ENCODE results near the gene HOOK2. TPM values are rescaled to one million over a fixed set of nuclear protein-coding genes. Genes with fewer than 3 reads are reported as not detected.
A peak's percentile ranks its signal among the peaks of the same experiment; 100 is the strongest.
"Not testable (repeated sequence)": the region's sequence is repeated elsewhere in the genome, so short reads cannot be mapped to it uniquely, and the experiment has no call there.

HOOK2 gene
- total RNA-seq, 2 donors from 2014 or later, result 38.8 to 41.0 TPM

DNA sequence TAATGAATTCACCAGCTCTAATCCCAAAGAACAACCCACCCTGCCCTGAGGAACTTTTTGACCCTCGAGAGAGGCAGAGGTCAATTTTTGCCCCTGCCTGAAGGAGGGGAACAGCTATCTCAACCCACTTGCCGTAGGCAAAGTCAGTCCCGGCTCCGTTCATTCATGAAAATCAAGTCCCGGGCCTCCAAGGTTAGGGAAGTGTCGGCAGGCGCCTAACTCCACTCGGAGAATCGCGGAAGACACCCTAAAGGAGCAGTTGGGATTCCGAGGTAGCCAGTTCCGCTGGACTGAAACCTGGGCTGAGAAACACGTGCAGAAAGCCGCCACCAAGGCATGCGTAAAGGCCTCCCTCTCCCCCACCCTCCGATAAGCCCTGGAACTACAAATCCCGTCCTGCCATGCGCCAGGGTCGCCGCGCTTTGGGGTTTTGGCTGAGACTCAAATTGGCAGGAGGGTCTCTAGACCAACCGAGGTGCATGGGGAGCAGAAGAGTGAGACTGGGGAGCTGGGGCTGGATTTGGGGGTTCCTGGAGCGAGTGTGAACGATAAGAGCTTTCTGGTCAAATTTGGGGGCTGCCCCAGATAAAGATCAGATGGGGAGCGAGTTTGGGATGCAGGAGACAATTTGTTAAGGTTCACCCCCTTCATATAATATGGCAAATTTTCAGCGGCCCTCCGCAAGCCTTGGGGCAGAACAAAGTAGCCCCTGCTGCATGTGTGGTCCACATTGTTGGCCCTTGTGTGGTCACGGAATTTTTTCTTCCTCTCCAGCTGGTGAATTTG lies 51.5 kb downstream of the HOOK2 start, which contains the start of gene TNPO2:
Gene TNPO2 (minus strand): TSS at position 292 of the 786 bp plus-strand sequence. CDS start 2,955 bp downstream, outside the sequence.
- H3K4me1 Mint-ChIP-seq (ENCODE audit: low read depth), result peaks cover 38% of the 10 kb centered on the region
- peak within 1 kb of the TSS; percentile 75 for H3K27ac Mint-ChIP-seq
- DNase-seq, result peak; percentile 72 to 78
- peaks cover 8 to 24% of the 10 kb centered on the region in 2 donors for H3K36me3 Mint-ChIP-seq (ENCODE audit: insufficient read depth in 2 of 2)
- no peaks in the 10 kb centered on the region for H3K9me3 Mint-ChIP-seq
- H3K27me3 Mint-ChIP-seq (ENCODE audit: low read depth), result no peaks in the 10 kb centered on the region
- H3K4me3 Mint-ChIP-seq, result peak within 1 kb of the TSS; percentile 94 to 99
- ATAC-seq (replicated peaks in 1 of 2), result peak; percentile 49 to 59

DNA sequence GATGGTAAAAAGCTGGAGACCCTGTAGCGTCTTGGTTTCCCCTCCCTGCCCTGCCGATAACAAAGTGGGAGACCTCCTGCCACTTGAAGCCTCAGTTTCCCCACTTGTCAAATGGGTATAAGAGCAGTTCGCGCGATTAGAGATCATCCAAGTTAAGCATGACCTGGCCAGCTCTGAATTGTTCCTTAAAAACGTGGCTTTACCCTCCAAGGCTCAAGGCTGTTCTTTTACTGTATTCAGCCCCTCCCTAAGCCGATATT lies 52.0 kb downstream of the HOOK2 start:
- Mint-ChIP-seq H3K27me3 (ENCODE audit: low read depth) (no peaks in the 10 kb centered on the region), H3K27ac (peak overlapping the region; percentile 75), H3K4me1 (ENCODE audit: low read depth) (peaks cover 43% of the 10 kb centered on the region), H3K4me3 (peak overlapping the region; percentile 94 to 99), H3K9me3 (no peaks in the 10 kb centered on the region), H3K36me3 (ENCODE audit: insufficient read depth in 2 of 2) (peaks cover 8 to 23% of the 10 kb centered on the region in 2 donors)
- ATAC-seq (replicated peaks in 1 of 2), result no peak
- DNase-seq, result no peak

DNA sequence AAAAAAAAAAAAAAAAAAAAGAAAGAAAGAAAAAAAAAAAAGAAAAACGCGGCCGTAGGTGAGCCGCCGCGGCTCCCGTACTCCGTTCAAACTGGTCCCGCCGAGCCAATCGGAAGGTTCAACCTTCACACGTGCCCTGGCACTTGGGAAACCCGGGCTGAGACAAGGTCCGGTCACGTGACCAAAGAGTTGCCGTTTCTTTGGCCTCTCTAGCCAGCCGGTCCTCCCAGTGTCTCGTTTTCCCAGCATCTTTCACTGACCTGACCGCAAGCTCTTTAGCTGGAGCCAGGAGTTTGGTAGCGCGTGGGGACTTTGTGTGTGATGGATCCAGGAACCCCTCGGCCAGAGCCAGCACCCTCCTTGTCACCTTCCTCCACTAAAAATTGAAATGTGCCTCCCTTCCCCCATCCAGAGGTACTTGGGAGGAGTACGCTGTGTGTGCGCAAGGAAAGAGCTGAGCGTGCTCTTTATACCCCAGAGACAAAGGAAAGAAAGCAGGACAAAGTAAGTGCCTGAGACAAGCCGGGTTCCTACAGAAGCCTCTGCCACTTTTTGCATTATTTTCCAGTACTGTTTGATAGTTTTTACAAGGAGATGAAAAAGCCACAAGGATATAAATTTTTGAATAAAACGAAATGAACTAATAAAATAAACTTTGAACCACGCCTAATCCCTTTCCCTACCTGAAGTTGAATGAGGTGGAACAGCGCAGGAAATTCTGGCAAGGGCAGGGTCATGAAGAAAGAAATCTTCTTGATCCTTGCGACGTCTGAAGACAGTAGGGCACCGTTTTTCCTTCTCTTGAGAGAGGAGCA lies 52.6 kb downstream of the HOOK2 start:
- Mint-ChIP-seq H3K36me3 (ENCODE audit: insufficient read depth in 2 of 2) (peaks cover 8 to 20% of the 10 kb centered on the region in 2 donors), H3K4me1 (ENCODE audit: low read depth) (peaks cover 45% of the 10 kb centered on the region), H3K27me3 (ENCODE audit: low read depth) (no peaks in the 10 kb centered on the region), H3K9me3 (no peaks in the 10 kb centered on the region), H3K27ac (peak overlapping the region; percentile 75), H3K4me3 (peak overlapping the region; percentile 94 to 99)
- ATAC-seq (replicated peaks in 1 of 2) (peak; percentile 90), DNase-seq (peak; percentile 92 to 97)

DNA sequence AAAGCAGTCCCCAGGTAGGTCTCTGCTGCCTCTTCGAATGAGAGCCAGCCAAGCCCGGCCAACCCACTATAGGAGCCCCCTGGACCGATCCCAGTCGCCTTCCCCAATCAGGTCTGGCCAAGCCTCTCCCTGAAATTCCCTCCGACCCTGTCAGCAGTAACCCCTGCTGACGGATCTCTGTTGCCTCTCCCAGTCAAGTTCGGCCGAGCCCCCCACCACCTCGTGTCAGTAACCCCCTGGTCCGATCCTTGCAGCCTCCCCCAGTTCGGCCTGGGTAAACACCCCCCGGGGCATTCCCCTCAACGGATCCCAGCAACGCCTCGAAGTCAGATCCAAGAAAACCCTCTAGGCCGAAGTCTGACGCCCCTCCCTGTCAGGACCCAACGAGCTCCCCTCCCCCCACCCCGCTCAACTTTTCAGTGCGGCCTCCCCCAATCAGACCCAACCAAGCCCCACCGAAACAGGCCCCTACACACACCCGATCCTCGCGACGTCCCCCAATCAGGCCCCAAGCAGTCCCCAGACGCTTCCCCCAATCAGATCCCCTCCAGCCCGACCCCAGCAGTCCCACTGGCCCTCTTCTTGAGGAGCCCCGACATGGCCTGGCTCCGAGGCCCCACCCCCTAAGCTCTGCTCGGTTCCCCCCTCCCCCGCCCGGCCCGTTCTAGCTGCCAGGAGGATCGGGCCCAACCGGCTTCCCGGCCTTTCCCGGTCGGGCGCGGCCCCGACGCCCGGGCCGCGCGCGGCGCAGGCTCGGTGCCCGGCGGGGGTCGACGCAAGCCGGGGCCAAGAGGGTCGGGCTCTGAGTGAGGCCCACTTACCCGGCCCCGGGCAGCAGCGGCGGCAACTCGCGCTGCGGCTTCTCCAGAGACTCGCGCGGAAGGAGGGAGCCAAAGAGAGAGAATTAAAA lies 53.4 kb downstream of the HOOK2 start:
- Mint-ChIP-seq H3K27me3 (ENCODE audit: low read depth) (no peaks in the 10 kb centered on the region), H3K4me1 (ENCODE audit: low read depth) (peaks cover 50% of the 10 kb centered on the region), H3K27ac (peak overlapping the region; percentile 97), H3K4me3 (peak overlapping the region; percentile 96 to 99), H3K36me3 (ENCODE audit: insufficient read depth in 2 of 2) (peaks cover 8 to 18% of the 10 kb centered on the region in 2 donors), H3K9me3 (no peaks in the 10 kb centered on the region)
- ATAC-seq (replicated peaks in 1 of 2), result peak; percentile 62 to 67
- DNase-seq, result peak; percentile 65 to 76

DNA sequence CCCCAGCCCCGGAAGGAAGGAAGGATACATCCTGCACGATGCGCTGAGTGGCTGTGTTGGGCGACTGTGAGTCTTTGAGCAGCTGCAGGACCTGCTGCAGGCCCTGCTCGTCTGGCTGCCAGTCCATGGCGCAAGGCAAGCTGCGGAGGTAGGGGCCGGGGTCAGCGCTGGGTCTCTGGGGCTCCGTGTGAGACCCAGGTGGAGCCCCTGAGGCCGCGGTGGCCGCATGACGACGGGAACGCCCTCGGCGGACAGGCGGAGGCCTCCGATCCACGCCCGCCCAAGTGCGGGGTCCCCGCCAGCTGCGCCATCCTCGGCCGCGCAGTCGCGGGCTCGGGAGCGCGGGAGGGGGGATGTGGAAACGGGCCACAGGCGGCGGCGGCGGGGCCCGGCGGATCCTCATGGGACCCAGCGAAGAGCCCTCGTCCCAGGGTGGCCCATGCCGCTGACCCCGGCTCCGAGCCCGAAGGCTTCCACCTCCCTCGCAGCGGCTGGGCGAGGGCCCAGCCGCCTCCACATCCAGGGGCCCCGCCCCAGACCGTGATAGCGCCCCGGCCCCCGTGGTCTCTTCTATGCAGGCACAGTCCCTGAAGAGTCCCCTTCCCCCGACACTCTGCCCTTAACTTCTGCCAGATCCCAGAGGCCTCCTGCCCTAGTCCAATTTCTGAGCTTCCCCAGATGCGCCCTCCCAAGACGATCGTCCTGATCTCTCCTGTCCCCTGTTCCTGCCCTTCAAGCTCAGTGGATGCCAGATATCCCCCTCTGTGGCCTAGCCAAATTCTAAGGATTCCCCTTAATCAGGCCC lies 54.3 kb downstream of the HOOK2 start:
- Mint-ChIP-seq H3K4me3 (peak overlapping the region; percentile 95 to 96), H3K9me3 (no peaks in the 10 kb centered on the region), H3K4me1 (ENCODE audit: low read depth) (peaks cover 55% of the 10 kb centered on the region), H3K36me3 (ENCODE audit: insufficient read depth in 2 of 2) (peaks cover 13 to 15% of the 10 kb centered on the region in 2 donors), H3K27me3 (ENCODE audit: low read depth) (no peaks in the 10 kb centered on the region), H3K27ac (peak overlapping the region; percentile 97)
- peak in 1 of 2 donors; percentile 25 for DNase-seq
- no peak for ATAC-seq (replicated peaks in 1 of 2)

DNA sequence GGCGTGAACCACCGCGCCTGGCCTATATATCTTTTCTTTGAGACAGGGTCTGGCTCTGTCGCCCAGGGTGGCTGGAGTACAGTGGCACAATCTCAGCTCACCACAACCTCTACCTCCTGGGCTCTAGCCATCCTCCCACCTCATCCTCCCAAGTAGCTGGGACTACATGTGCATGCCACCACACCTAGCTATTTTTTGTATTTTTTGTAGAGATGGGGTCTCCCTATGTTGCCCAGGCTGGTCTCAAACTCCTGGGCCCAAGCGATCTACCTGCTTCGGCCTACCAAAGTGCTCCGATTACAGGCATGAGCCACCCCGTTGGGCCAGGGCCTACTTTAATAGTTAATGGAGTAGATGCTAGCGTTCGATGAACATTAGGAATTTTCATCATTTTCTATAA lies 55.1 kb downstream of the HOOK2 start:
- Mint-ChIP-seq H3K4me3 (peak overlapping the region; percentile 52 to 95), H3K9me3 (no peaks in the 10 kb centered on the region), H3K27me3 (ENCODE audit: low read depth) (no peaks in the 10 kb centered on the region), H3K36me3 (ENCODE audit: insufficient read depth in 2 of 2) (peaks cover 13 to 15% of the 10 kb centered on the region in 2 donors), H3K27ac (no peak overlapping the region), H3K4me1 (ENCODE audit: low read depth) (peaks cover 55% of the 10 kb centered on the region)
- DNase-seq (no peak), ATAC-seq (replicated peaks in 1 of 2) (no peak)

DNA sequence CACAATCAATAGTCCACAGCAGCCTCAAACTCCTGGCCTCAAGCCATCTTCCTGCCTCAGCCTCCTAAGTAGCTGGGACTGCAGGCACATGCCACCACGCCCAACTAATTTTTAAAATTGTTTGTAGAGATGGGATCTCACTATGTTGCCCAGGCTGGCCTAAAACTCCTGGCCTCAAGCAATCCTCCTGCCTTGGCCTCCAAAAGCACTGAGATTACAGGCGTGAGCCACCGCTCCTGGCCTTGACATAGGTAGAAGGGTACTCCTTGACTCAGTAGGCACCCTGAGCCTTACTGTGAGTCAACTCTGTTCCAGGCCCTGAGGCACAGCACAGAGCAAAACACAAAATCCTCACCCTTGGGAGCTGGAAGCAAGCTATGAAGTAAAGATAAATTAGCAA lies 59.4 kb downstream of the HOOK2 start:
- H3K4me1 Mint-ChIP-seq (ENCODE audit: low read depth), result peaks cover 34% of the 10 kb centered on the region
- peaks cover 11 to 16% of the 10 kb centered on the region in 2 donors for H3K36me3 Mint-ChIP-seq (ENCODE audit: insufficient read depth in 2 of 2)
- ATAC-seq (replicated peaks in 1 of 2), result no peak

DNA sequence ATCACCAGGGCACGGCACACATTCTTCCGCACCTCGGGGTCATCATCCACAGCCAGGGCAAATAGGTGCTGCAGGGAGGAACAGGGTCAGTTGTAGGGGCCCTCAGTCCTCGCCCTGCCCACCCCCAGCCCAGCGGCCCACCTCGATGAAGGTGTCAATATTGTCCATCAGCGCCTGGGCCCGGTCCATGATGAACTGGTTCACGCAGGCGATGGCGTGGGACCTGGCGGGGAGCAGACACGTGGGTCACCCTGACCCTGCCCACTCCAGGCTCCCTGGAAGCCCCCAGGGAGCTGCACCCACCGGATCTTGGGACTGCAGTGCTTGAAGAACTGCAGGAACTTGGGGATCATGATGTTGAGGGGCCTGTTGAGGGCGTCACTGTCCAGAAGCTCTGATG lies 60.2 kb downstream of the HOOK2 start:
- H3K9me3 Mint-ChIP-seq, result no peaks in the 10 kb centered on the region

More for the DNA sequence above, 59.4 kb downstream of the HOOK2 start:
- no peak for DNase-seq
- no peak overlapping the region for H3K4me3 Mint-ChIP-seq
- H3K27me3 Mint-ChIP-seq (ENCODE audit: low read depth), result no peaks in the 10 kb centered on the region
- no peaks in the 10 kb centered on the region for H3K9me3 Mint-ChIP-seq
- no peak overlapping the region for H3K27ac Mint-ChIP-seq

DNA sequence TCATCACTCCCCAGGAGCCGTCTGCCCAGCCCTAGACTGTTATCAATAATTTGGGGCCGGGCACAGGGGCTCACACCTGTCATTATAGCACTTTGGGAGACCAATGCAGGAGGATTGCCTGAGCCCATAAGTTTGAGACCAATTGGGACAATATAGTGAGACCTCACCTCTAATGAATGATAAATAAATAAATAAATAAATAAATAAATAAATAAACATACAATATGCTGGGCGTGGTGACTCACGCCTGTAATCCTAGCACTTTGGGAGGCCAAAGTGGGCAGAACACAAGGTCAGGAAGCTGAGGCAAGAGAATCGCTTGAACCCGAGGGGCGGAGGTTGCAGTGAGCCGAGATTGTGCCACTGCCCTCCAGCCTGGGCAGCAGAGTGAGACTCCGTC lies 62.0 kb downstream of the HOOK2 start:
- not testable (repeated sequence) for ATAC-seq (replicated peaks in 1 of 2); H3K27ac Mint-ChIP-seq; H3K27me3 Mint-ChIP-seq (ENCODE audit: low read depth); DNase-seq; H3K9me3 Mint-ChIP-seq; H3K4me3 Mint-ChIP-seq
- Mint-ChIP-seq H3K36me3 (ENCODE audit: insufficient read depth in 2 of 2) (peaks cover 11 to 15% of the 10 kb centered on the region in 2 donors), H3K4me1 (ENCODE audit: low read depth) (peaks cover 11% of the 10 kb centered on the region)

More for the DNA sequence above, 60.2 kb downstream of the HOOK2 start:
- Mint-ChIP-seq H3K4me3 (no peak overlapping the region), H3K27me3 (ENCODE audit: low read depth) (no peaks in the 10 kb centered on the region), H3K36me3 (ENCODE audit: insufficient read depth in 2 of 2) (peaks cover 11 to 20% of the 10 kb centered on the region in 2 donors), H3K4me1 (ENCODE audit: low read depth) (peaks cover 26% of the 10 kb centered on the region), H3K27ac (no peak overlapping the region)
- ATAC-seq (replicated peaks in 1 of 2) (no peak), DNase-seq (no peak)

Other genes starting within 250 kb of the HOOK2 start
- gene ZNF564, start 224.1 kb downstream of the HOOK2 start, total RNA-seq, result 1 to 10 TPM; 6.9 to 9.0 TPM
- gene ZNF490, start 164.7 kb downstream of the HOOK2 start, total RNA-seq, result 10 to 100 TPM; 12.8 to 16.0 TPM
- 10 to 100 TPM; 19.8 to 21.0 TPM for gene ZNF791, start 164.6 kb downstream of the HOOK2 start, total RNA-seq
- 100 to 1,000 TPM in 1 of 2 donors, 10 to 100 TPM in 1; 75.8 to 109 TPM for gene MAN2B1, start 108.8 kb downstream of the HOOK2 start, total RNA-seq
- gene WDR83, start 108.7 kb downstream of the HOOK2 start, total RNA-seq, result 10 to 100 TPM; 18.4 to 24.0 TPM
- gene DHPS, start 93.7 kb downstream of the HOOK2 start, total RNA-seq, result 100 to 1,000 TPM; 140 to 150 TPM
- gene GNG14, start 87.6 kb downstream of the HOOK2 start, total RNA-seq, result not detected
- 1 to 10 TPM; 3.5 to 6.9 TPM for gene FBXW9, start 78.9 kb downstream of the HOOK2 start, total RNA-seq
- 10 to 100 TPM; 62.6 to 73.2 TPM for gene TNPO2, start 51.6 kb downstream of the HOOK2 start, total RNA-seq
- gene TRIR, start 40.9 kb downstream of the HOOK2 start, total RNA-seq, result 100 to 1,000 TPM; 131 to 134 TPM
- gene GET3, start 38.1 kb downstream of the HOOK2 start, total RNA-seq, result 10 to 100 TPM; 42.6 to 43.7 TPM
- not detected for gene BEST2, start 23.8 kb downstream of the HOOK2 start, total RNA-seq
- gene JUNB, start 15.9 kb upstream of the HOOK2 start, total RNA-seq, result 100 to 1,000 TPM; 574 to 618 TPM
- 100 to 1,000 TPM; 202 to 223 TPM for gene PRDX2, start 26.2 kb upstream of the HOOK2 start, total RNA-seq
- 10 to 100 TPM; 23.7 to 27.1 TPM for gene THSD8, start 26.5 kb upstream of the HOOK2 start, total RNA-seq
- gene RNASEH2A, start 31.0 kb upstream of the HOOK2 start, total RNA-seq, result 10 to 100 TPM; 29.6 to 31.1 TPM
- not detected for gene RTBDN, start 59.0 kb upstream of the HOOK2 start, total RNA-seq
- 1 to 10 TPM; 5.8 to 6.0 TPM for gene MAST1, start 63.0 kb upstream of the HOOK2 start, total RNA-seq
- 10 to 100 TPM; 34.5 to 39.1 TPM for gene DNASE2, start 105.9 kb upstream of the HOOK2 start, total RNA-seq
- gene KLF1, start 111.6 kb upstream of the HOOK2 start, total RNA-seq, result under 1 TPM; 0.19 to 0.58 TPM
- gene GCDH, start 115.6 kb upstream of the HOOK2 start, total RNA-seq, result 10 to 100 TPM; 23.2 to 25.1 TPM
- 1 to 10 TPM; 3.1 to 4.5 TPM for gene SYCE2, start 143.7 kb upstream of the HOOK2 start, total RNA-seq
- 10 to 100 TPM; 63.4 to 70.4 TPM for gene FARSA, start 158.2 kb upstream of the HOOK2 start, total RNA-seq
- 100 to 1,000 TPM; 458 to 489 TPM for gene CALR, start 163.1 kb upstream of the HOOK2 start, total RNA-seq
- 100 to 1,000 TPM; 159 to 189 TPM for gene RAD23A, start 170.3 kb upstream of the HOOK2 start, total RNA-seq
- gene GADD45GIP1, start 181.7 kb upstream of the HOOK2 start, total RNA-seq, result 10 to 100 TPM; 15.9 to 16.4 TPM
- under 1 TPM; 0.12 to 0.32 TPM for gene DAND5, start 194.0 kb upstream of the HOOK2 start, total RNA-seq
- 1 to 10 TPM; 2.2 to 2.8 TPM for gene NFIX, start 219.9 kb upstream of the HOOK2 start, total RNA-seq